ENCODE results near the gene PLCB4. TPM values are rescaled to one million over a fixed set of nuclear protein-coding genes. Genes with fewer than 3 reads are reported as not detected.

Gene PLCB4
- total RNA-seq, 1 donor from 2014 or later = 20.6 TPM

GRCh38 chr20:9225879-9226278 is 157.0 kb downstream of the PLCB4 start:
- Mint-ChIP-seq H3K27me3 (ENCODE audit: insufficient read depth, low read depth) (no peaks in the 10 kb centered on the region), H3K4me3 (no peak overlapping the region), H3K4me1 (peaks cover 8% of the 10 kb centered on the region), H3K36me3 (peaks cover 8% of the 10 kb centered on the region), H3K9me3 (no peaks in the 10 kb centered on the region), H3K27ac (no peak overlapping the region)
- Histone ChIP-seq H3K9ac (no peak overlapping the region), H3K36me3 (no peaks in the 10 kb centered on the region), H4K20me1 (ENCODE audit: low read depth) (no peaks in the 10 kb centered on the region), H3K4me1 (peaks cover 16% of the 10 kb centered on the region), H3K27ac (no peak overlapping the region), H3K9me3 (ENCODE audit: low read depth) (no peaks in the 10 kb centered on the region), H3K4me2 (no peak overlapping the region), H3F3A (ENCODE audit: low read depth) (no peaks in the 10 kb centered on the region), H3K4me3 (no peak overlapping the region), H3K27me3 (no peaks in the 10 kb centered on the region), H2AFZ (replicated peaks) (no peak overlapping the region), H3K79me2 (ENCODE audit: low read depth) (no peaks in the 10 kb centered on the region)
- TF ChIP-seq EZH2 (IDR thresholded peaks at IDR 0.05) = no peak
- TF ChIP-seq, protein P1, sequence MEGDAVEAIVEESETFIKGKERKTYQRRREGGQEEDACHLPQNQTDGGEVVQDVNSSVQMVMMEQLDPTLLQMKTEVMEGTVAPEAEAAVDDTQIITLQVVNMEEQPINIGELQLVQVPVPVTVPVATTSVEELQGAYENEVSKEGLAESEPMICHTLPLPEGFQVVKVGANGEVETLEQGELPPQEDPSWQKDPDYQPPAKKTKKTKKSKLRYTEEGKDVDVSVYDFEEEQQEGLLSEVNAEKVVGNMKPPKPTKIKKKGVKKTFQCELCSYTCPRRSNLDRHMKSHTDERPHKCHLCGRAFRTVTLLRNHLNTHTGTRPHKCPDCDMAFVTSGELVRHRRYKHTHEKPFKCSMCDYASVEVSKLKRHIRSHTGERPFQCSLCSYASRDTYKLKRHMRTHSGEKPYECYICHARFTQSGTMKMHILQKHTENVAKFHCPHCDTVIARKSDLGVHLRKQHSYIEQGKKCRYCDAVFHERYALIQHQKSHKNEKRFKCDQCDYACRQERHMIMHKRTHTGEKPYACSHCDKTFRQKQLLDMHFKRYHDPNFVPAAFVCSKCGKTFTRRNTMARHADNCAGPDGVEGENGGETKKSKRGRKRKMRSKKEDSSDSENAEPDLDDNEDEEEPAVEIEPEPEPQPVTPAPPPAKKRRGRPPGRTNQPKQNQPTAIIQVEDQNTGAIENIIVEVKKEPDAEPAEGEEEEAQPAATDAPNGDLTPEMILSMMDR (IDR thresholded peaks at IDR 0.05) = no peak
- TF ChIP-seq EZH2phosphoT487 (IDR thresholded peaks at IDR 0.05) = no peak
- no peak for DNase-seq (ENCODE audit: low spot score)

DNA sequence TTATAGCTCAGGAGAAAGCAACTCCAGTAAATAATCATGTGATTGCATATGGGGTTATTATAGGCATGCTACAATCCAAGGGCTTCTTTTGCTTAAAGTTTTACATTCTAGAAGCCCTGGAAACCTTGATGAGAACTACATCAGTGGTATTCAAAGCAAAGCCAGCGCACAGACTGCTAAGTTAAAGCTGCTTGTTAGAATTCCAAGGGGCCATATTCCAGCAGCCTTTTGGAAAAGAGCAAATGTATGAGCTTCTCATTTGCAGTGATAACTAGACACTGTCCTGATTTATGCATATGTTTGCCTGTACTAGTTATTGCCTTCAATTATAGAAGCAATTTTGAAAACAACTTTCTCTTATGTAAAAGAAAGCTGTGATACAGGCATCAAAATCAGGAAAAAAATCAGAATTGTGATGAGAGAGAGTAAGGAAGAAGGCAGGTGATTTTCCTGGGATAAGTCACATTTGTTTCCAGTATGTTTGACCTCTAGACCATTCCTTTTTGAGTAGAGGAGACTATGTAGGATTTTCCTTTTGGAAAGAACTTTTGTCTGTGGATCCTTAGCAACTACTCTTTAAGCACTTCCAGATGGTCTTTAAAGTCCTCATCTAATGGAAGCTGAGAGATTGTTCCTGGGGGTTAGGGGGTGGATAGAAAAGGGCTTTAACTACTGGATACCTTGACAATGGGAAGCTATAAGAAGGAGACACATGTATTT is 159.2 kb downstream of the PLCB4 start:
- Histone ChIP-seq H3K36me3 (no peaks in the 10 kb centered on the region), H3K9ac (no peak overlapping the region), H3K27ac (no peak overlapping the region), H3K4me2 (no peak overlapping the region), H2AFZ (replicated peaks) (no peak overlapping the region), H3K9me3 (ENCODE audit: low read depth) (no peaks in the 10 kb centered on the region), H3K4me3 (no peak overlapping the region), H3K27me3 (no peaks in the 10 kb centered on the region), H3K79me2 (ENCODE audit: low read depth) (no peaks in the 10 kb centered on the region), H4K20me1 (ENCODE audit: low read depth) (no peaks in the 10 kb centered on the region), H3K4me1 (peaks cover 10% of the 10 kb centered on the region), H3F3A (ENCODE audit: low read depth) (no peaks in the 10 kb centered on the region)
- no peaks in the 10 kb centered on the region for H3K27me3 Mint-ChIP-seq (ENCODE audit: insufficient read depth, low read depth)
- H3K36me3 Mint-ChIP-seq = peaks cover 8% of the 10 kb centered on the region
- no peak for DNase-seq (ENCODE audit: low spot score)
- TF ChIP-seq, protein P1 (IDR thresholded peaks at IDR 0.05) = no peak
- TF ChIP-seq EZH2 (IDR thresholded peaks at IDR 0.05) = no peak
- TF ChIP-seq EZH2phosphoT487 (IDR thresholded peaks at IDR 0.05) = no peak
- H3K9me3 Mint-ChIP-seq = no peaks in the 10 kb centered on the region
- H3K27ac Mint-ChIP-seq = no peak overlapping the region
- H3K4me3 Mint-ChIP-seq = no peak overlapping the region
- H3K4me1 Mint-ChIP-seq = peaks cover 5% of the 10 kb centered on the region

DNA sequence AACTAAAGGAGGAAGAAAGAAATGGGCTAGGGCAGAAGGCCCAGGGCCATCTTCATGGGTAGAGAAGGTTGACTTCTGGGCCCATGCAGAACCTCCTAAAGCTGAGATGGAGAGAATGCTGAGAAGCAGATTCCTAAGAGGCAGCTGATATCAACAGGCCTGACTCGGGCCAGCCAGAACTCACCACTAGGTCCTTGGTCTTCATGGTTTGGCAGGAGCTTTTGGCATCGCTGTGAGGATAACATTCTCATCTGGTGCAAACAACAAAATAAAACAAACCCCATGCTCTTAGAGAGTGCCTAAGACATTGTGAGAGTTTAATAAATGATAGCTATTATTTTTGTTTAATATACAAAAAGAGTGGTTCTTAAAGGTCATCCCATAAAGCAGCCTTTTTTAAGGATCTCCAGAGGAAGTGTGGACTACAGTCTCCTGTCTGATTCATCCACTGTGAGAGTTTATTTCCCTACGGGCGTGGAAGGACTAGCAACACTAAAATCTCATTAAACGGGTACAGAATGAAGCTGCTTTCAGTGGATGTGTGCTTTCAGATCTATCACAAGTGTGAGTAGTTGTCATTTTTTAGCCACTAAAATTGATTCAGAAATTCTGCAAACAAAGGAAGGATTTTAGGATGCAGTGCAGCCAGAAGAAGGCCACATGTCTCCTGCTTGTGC is 160.0 kb downstream of the PLCB4 start:
- TF ChIP-seq, protein P1 (IDR thresholded peaks at IDR 0.05) = no peak
- no peak for TF ChIP-seq EZH2 (IDR thresholded peaks at IDR 0.05)
- no peak for TF ChIP-seq EZH2phosphoT487 (IDR thresholded peaks at IDR 0.05)
- no peaks in the 10 kb centered on the region for H3K9me3 ChIP-seq (ENCODE audit: low read depth)
- Mint-ChIP-seq H3K27me3 (ENCODE audit: insufficient read depth, low read depth) (no peaks in the 10 kb centered on the region), H3K36me3 (peaks cover 8% of the 10 kb centered on the region), H3K9me3 (no peaks in the 10 kb centered on the region), H3K4me1 (peaks cover 5% of the 10 kb centered on the region), H3K4me3 (no peak overlapping the region), H3K27ac (no peak overlapping the region)
- H3K36me3 ChIP-seq = no peaks in the 10 kb centered on the region
- H3K9ac ChIP-seq = no peak overlapping the region
- no peak overlapping the region for H3K4me2 ChIP-seq
- H3K4me1 ChIP-seq = peaks cover 10% of the 10 kb centered on the region
- H3K27me3 ChIP-seq = no peaks in the 10 kb centered on the region
- H4K20me1 ChIP-seq (ENCODE audit: low read depth) = no peaks in the 10 kb centered on the region
- H3K4me3 ChIP-seq = no peak overlapping the region
- DNase-seq (ENCODE audit: low spot score) = no peak
- H3K79me2 ChIP-seq (ENCODE audit: low read depth) = no peaks in the 10 kb centered on the region
- no peaks in the 10 kb centered on the region for H3F3A ChIP-seq (ENCODE audit: low read depth)
- no peak overlapping the region for H2AFZ ChIP-seq (replicated peaks)
- no peak overlapping the region for H3K27ac ChIP-seq
